Endometrial microvascular endothelial cells (primary cell): ENCODE results near the gene UBIAD1. TPM values are rescaled to one million over a fixed set of nuclear protein-coding genes. Genes with fewer than 3 reads are reported as not detected.

Experiments
- in situ Hi-C: cut with HindIII; loops from 2 replicates; pipeline ENCODE4 v1.10.0; 2017; ENCODE audit warnings: low sequenced_read_pairs, low pct_unique_long_range_greater_than_20kb; ENCODE audit errors: inconsistent ontology term
- total RNA-seq: library from RNA; depleted of rRNA; stranded (reverse); fragments of >200 nt; gene quantifications from one replicate; pipeline ENCODE4 v1.2.3, GENCODE V29; 2015; ENCODE audit errors: inconsistent ontology term

Gene UBIAD1
- total RNA-seq, 1 donor from 2014 or later: 15.4 TPM

DNA sequence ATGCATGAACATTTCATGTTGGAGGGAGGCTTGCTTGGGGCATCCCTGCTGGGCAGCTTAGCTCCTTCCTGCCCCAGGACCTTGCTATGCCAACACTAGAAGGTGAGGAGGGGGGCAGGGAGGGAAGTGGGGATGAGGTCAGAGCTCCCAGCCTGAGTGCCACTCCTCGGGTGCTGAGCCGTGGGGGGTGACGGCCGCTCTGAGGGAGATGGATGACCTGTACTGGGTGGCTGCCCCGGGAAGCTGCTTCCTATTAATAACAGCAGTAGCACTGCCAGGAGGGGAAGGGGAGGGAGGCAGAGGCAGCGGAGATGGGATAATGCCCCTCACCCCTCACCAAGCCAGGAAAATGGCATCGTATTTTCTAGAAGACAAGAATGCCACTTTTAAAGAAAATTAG is 60.6 kb downstream of the UBIAD1 start:
- in situ Hi-C loops: loop anchor here (25.0 kb wide), 1 partner anchor 279 kb away; no protein-coding TSS in a partner anchor

DNA sequence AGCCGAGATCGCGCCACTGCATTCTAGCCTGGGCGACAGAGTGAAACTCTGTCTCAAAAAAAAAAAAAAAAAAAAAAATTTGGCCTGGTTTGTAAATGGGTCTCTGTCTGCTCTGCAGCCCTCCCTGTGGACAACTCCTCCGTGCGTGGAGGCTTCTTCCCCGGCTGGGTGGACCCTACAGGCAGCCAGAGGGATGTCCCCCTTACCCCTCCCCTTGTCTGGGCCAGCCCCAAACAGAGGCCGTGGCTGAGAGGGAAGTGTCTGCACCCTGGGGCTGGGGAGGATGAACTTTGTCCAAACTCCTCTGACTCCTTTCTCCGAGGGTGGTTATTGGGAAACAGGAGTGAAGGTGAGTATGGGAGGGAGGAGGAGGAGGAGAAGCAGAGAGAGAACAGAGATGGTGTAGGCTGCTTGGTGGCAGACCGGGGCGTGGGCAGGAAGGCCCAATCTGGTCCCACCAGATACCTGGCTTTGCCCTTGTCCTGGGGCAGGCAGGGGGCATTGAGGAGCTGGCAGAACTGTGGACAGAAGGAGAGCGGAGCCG is 61.3 kb downstream of the UBIAD1 start:
- in situ Hi-C loops: loop anchor here (25.0 kb wide), 1 partner anchor 278 kb away; no protein-coding TSS in a partner anchor

DNA sequence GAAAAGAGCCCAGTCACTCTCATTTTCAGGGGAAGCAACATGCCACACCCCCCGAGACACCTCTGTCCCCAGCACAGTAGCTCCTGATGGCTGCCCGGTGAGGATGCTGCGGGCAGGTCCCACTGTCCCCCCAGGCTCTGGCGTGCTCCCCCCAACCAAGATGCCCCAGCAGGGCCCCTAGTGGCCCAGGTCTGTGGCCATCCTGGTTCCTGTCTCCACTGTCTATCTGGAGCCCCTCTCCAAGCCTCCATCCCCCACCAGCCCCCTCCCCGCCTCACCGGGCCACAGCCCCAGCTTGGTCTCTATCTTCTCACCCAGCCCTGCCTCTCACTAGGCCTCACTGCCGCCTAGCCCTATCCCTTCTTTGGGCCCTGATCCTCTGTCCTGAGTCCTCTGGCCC is 61.8 kb downstream of the UBIAD1 start:
- in situ Hi-C loops: loop anchor here (25.0 kb wide), 1 partner anchor 277 kb away; no protein-coding TSS in a partner anchor

DNA sequence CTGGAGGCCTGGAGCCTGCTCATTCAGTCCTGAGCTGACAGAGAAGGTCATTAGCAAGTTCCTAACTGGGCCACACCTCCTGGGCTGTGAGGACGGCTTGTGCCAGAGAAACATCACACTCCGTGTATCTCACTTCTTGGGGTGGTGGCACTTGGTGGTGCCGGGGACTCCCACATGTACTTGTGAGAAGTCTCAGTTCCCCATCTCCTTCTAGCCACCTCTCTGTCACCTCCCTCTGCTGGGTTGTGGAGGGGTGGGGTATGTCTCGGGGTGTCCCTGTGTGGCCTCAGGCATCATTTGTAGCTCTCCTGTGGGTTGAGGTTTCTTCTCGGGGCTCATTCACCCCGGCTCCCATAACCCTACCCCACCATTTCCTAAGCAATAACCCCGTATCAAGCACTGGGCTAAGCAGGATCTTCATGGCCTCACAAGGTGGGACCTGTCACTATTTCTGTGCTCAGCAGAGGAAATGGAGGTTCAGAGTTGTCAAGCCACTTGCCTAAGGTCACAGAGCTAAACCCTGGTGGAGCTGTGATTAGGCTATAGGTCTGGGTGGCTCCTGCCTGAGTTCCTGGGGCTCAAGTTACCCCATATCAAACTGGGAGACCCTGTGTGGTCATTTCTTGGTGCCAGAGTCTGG is 62.5 kb downstream of the UBIAD1 start:
- in situ Hi-C loops: loop anchor here (25.0 kb wide), 1 partner anchor 277 kb away; no protein-coding TSS in a partner anchor

DNA sequence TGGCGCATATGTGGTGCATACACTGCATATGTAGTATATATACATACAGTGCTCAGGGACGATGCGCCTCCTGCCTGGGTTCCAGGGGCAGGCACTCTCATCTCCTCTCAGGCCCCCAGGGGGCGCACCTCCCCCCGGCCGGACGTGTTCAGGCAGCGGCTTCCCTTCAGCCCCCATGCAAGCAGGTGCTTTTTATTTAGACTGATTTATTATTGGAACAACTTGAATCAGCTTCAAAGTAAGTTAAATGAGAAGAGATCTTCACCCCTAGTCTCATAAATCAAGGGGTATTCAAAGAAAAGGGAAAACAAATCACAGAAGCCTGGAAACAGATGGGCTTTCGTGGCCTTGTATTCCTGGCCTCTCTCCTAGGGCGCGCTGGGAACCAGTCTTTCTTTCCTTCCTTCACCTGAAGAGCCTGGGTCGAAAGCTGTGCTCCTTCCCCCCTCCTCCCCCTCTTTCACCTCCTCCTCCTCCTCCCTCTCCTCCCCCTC is 64.6 kb downstream of the UBIAD1 start:
- in situ Hi-C loops: loop anchor here (25.0 kb wide), 1 partner anchor 275 kb away; no protein-coding TSS in a partner anchor

Other genes starting within 250 kb of the UBIAD1 start
- gene MASP2, start 226.0 kb upstream of the UBIAD1 start, total RNA-seq: not detected
- 105 TPM for gene SRM, start 213.2 kb upstream of the UBIAD1 start, total RNA-seq
- 91.4 TPM for gene EXOSC10, start 173.3 kb upstream of the UBIAD1 start, total RNA-seq
- not detected for gene ANGPTL7, start 83.8 kb upstream of the UBIAD1 start, total RNA-seq
- 49.7 TPM for gene MTOR, start 10.6 kb upstream of the UBIAD1 start, total RNA-seq
- gene DISP3, start 206.0 kb downstream of the UBIAD1 start, total RNA-seq: 0.56 TPM